Kidney (tissue), 14 donors: ENCODE data around the gene LARGE1. TPM values are rescaled to one million over a fixed set of nuclear protein-coding genes. Genes with fewer than 3 reads are reported as not detected.

Experiments used
- DNase-seq, 5 donors: peaks; one replicate each; pipeline ENCODE4 v3.0.0-alpha.2; 2013 to 2020
- FAIRE-seq: peaks from 2 replicates; lab custom pipeline; 2012; peaks lifted over from hg19 to GRCh38; lab: Jason Lieb, UNC
- H3K27ac ChIP-seq, 2 donors: one replicate each; pipeline ENCODE4 v1.7.0; 2013; ENCODE audit warnings: low read depth in 2 of 2, low read length in 2 of 2, inconsistent platforms in 1 of 2
- H3K27me3 ChIP-seq: one replicate; pipeline ENCODE4 v1.7.1; 2013; ENCODE audit warnings: low read length, inconsistent platforms; ENCODE audit not compliant: control insufficient read depth, insufficient read depth
- H3K36me3 ChIP-seq, 3 donors: one replicate each; pipeline versions ENCODE4 v1.7.0 to v1.7.1; 2013; ENCODE audit warnings: low read length in 3 of 3, control low read depth in 1 of 3, inconsistent platforms in 1 of 3; ENCODE audit not compliant: insufficient read depth in 3 of 3, control insufficient read depth in 2 of 3
- H3K4me1 ChIP-seq, 3 donors: one replicate each; pipeline versions ENCODE4 v1.7.0 to v1.7.1; 2013; ENCODE audit warnings: low read length in 3 of 3, inconsistent platforms in 1 of 3, low read depth in 1 of 3; ENCODE audit not compliant: control insufficient read depth in 2 of 3, insufficient read depth in 2 of 3
- H3K4me3 ChIP-seq, 3 donors: one replicate each; pipeline versions ENCODE4 v1.7.0 to v1.8.1; 2013; ENCODE audit warnings: low read length in 3 of 3, control low read depth in 1 of 3, inconsistent platforms in 1 of 3
- H3K9ac ChIP-seq, 3 donors: one replicate each; pipeline versions ENCODE4 v1.7.0 to v1.7.1; 2013; ENCODE audit warnings: low read length in 3 of 3, control low read depth in 1 of 3, inconsistent platforms in 1 of 3
- H3K9me3 ChIP-seq, 3 donors: one replicate each; pipeline versions ENCODE4 v1.7.0 to v1.7.1; 2013; ENCODE audit warnings: low read length in 3 of 3, control low read depth in 1 of 3, inconsistent platforms in 1 of 3; ENCODE audit not compliant: control insufficient read depth in 2 of 3, insufficient read depth in 1 of 3
- intact Hi-C: fragments of 100-400 bp; cut with DNase I; formaldehyde crosslinking; loops from one replicate; pipeline ENCODE4 v1.11.1; 2022
- polyA plus RNA-seq: library from polyadenylated mRNA; stranded (reverse); fragments of 350-450 nt; fragmentation: Illumina TruSeq; extraction: RNeasy Lipid Tissue Mini Kit (QIAGEN cat#74804); gene quantifications from one replicate; pipeline ENCODE4 v1.2.3, GENCODE V29; 2014; ENCODE audit warnings: low read depth, low replicate concordance; ENCODE audit not compliant: insufficient read depth
- total RNA-seq: library from RNA; stranded (reverse); fragmentation: NEBNext Ultra II Directional; extraction: Animal tissue kit (Norgen Biotek cat#: 25700); gene quantifications from one replicate; pipeline ENCODE4 v1.2.1, GENCODE V29; 2021
- TF ChIP-seq, protein P1 (sequence below): IDR thresholded peaks from 3 replicates; pipeline ENCODE4 v1.5.1; 2012; ENCODE audit warnings: mild to moderate bottlenecking, moderate library complexity, borderline replicate concordance; ENCODE audit not compliant: insufficient read depth; ENCODE audit errors: extremely low read depth
- donor health status: control.
- donor health status: control.
- donor health status: control.
- donor health status: control.
- donor health status: control.
- donor health status: DM: yes; HTN: yes; CAD: no.
- donor health status: Normal renal cell carcinoma (clear cell type).

LARGE1 gene
- total and polyA plus RNA-seq, 2 donors from 2014 or later = 5.0 to 22.9 TPM

DNA sequence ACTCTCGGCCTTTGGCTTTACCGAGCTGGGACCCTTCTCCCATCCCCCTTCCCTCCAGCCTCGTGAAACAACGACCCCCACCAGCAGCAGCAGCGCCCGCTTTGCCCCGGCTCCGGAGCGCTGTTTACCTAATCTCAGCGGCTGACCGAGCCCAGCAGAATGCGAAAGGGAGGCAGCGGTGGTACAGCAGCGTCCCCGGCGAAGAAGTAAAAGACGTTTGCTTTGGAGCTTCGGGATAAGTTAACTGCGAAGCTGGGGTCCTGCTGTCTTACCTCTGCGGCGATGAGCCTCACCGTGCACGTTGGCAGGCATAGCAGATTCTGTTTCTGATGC, 2.0 kb upstream of the LARGE1 start:
- TF ChIP-seq, protein P1, sequence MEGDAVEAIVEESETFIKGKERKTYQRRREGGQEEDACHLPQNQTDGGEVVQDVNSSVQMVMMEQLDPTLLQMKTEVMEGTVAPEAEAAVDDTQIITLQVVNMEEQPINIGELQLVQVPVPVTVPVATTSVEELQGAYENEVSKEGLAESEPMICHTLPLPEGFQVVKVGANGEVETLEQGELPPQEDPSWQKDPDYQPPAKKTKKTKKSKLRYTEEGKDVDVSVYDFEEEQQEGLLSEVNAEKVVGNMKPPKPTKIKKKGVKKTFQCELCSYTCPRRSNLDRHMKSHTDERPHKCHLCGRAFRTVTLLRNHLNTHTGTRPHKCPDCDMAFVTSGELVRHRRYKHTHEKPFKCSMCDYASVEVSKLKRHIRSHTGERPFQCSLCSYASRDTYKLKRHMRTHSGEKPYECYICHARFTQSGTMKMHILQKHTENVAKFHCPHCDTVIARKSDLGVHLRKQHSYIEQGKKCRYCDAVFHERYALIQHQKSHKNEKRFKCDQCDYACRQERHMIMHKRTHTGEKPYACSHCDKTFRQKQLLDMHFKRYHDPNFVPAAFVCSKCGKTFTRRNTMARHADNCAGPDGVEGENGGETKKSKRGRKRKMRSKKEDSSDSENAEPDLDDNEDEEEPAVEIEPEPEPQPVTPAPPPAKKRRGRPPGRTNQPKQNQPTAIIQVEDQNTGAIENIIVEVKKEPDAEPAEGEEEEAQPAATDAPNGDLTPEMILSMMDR = no peak
- no peaks in the 10 kb centered on the region for H3K36me3 ChIP-seq
- peak overlapping the region; percentile 47 to 63 (median 54) for H3K9ac ChIP-seq
- no peaks in the 10 kb centered on the region for H3K9me3 ChIP-seq
- H3K27ac ChIP-seq = peak overlapping the region in 1 of 2 donors; percentile 36
- FAIRE-seq (no peak), DNase-seq (peak in 4 of 5 donors; percentile 74 to 86 (median 78))
- peaks cover 5 to 19% (median 6%) of the 10 kb centered on the region in 3 donors for H3K4me1 ChIP-seq
- peak overlapping the region; percentile 66 to 74 (median 68) for H3K4me3 ChIP-seq
- H3K27me3 ChIP-seq = no peaks in the 10 kb centered on the region
- intact Hi-C loops = loop anchor here (10.0 kb wide), 1 partner anchor 618 kb away; no protein-coding TSS in a partner anchor

DNA sequence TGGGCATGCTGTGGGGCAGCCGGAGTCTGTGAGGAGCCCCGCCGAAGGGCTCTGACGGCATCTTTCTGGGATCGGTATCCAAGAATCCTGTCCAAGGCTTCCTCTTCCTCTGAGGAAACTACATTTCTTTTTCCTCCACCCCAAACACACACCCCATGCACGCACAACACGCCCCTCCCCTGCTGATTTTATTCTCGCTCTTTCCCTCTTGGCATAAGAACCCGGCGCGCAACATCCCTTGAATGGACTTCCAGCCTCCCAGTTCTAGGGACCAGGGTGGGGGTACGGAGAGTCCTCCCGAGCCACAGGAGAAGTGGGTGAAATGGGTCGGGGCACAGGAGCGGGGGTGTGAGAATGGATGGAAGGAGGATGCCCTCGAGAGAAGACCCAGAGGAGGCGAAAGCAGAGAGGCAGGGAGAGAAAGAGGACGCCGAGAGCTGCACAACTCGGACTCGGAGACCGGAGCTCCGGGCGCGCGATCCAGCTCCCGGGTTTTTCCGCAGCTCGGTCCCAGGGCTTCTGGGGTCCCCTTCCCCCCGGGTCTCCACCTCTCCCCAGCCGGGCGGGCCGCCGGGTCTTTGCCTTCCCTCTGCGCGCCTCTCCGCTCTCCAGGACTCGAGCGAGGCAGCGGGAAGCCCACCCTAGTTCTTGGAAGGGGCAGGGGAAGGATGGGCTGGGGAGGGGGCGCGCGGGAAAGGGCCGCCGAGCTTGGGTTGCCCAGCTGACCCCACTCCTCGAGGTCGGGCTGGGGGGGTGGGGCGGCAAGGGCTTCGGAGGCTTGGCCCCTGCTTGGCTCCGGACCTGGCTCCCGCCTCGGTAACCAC, 1.5 kb upstream of the LARGE1 start:
- DNase-seq (peak; percentile 86 to 92 (median 91)), FAIRE-seq (no peak)
- Histone ChIP-seq H3K36me3 (no peaks in the 10 kb centered on the region), H3K4me1 (peaks cover 5 to 19% (median 6%) of the 10 kb centered on the region in 3 donors), H3K9me3 (no peaks in the 10 kb centered on the region), H3K9ac (peak overlapping the region; percentile 43 to 63 (median 63)), H3K27me3 (no peaks in the 10 kb centered on the region), H3K4me3 (peak overlapping the region; percentile 74 to 80 (median 78)), H3K27ac (no peak overlapping the region)
- intact Hi-C loops = loop anchor here (10.0 kb wide), 1 partner anchor 617 kb away; no protein-coding TSS in a partner anchor
- TF ChIP-seq, protein P1 = no peak

DNA sequence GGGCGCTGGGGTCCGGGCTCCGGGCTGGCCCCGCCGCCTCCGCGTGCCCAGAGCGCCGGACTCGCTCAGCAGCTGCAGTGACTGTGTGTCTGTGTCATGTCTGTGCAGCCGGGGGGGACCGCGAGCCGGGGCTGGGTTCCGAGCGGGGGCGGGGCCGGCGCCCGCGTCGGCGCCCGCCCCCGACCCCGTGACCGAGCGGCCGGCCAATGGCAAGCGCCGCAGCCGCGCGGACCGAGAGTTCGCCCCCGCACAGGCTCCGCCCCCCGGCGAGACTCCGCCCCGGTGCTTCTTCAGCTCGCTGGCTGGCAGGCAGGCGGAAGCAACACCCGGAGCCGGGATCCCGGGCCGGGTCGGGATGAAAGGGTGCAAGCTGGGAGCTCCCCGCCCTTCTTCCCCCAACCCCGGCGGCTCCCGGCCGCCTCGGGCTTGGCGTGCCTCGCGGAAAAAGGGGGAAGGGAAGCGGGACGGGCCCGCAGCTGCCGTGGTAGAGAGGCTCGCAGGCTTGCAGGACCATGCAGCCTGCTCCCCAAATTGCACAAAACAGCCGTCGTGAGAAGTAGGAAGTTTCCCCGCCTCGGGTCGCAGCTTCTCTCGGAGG, 750 bp upstream of the LARGE1 start:
- DNase-seq (peak; percentile 98 to 99 (median 99)), FAIRE-seq (no peak)
- intact Hi-C loops = loop anchor here (10.0 kb wide), 1 partner anchor 616 kb away; no protein-coding TSS in a partner anchor
- H3K27ac ChIP-seq = no peak overlapping the region
- H3K4me1 ChIP-seq = peaks cover 5 to 19% (median 6%) of the 10 kb centered on the region in 3 donors
- H3K4me3 ChIP-seq = peak overlapping the region; percentile 56 to 80 (median 78)
- peak overlapping the region; percentile 41 to 63 (median 43) for H3K9ac ChIP-seq
- H3K27me3 ChIP-seq = no peaks in the 10 kb centered on the region
- TF ChIP-seq, protein P1 = no peak
- H3K36me3 ChIP-seq = no peaks in the 10 kb centered on the region
- H3K9me3 ChIP-seq = no peaks in the 10 kb centered on the region
